IMR-90 (cell line): ENCODE data around the gene BCAS4. TPM values are rescaled to one million over a fixed set of nuclear protein-coding genes. Genes with fewer than 3 reads are reported as not detected.
A peak's percentile ranks its signal among the peaks of the same experiment; 100 is the strongest.

Source experiments
- ATAC-seq: fragments of 200-7000 bp; cut with Tn5 transposase; 2 replicates; pipeline ENCODE4 v1.9.1; 2020; ENCODE audit warnings: low read depth, mild to moderate bottlenecking, moderate library complexity
- BruUV-seq: library from RNA; stranded (reverse); fragments of 400-500 nt; replicated peaks from 2 replicates; lab custom pipeline; 2021; lab: Mats Ljungman, UMichigan
- CTCF ChIA-PET: fragments of 300-600 bp; formaldehyde crosslinking; extraction: SDS; loops from one replicate; lab custom pipeline; 2021; ENCODE audit warnings: antibody characterized with exemption; lab: Yijun Ruan, JAX
- POLR2A ChIA-PET: fragments of 300-600 bp; sonication (Branson Sonifier 250); formaldehyde crosslinking; loops from one replicate; lab custom pipeline; 2022; ENCODE audit warnings: antibody characterized with exemption; ENCODE audit not compliant: unreplicated experiment; lab: Charles Lee
- DNase-seq: peaks from one replicate; pipeline ENCODE4 v3.0.0; 2013
- H2AFZ ChIP-seq: replicated peaks from 2 replicates; pipeline ENCODE3; 2013; ENCODE audit warnings: low read length, mild to moderate bottlenecking; ENCODE audit not compliant: poor library complexity
- H2AK5ac ChIP-seq: 2 replicates; pipeline ENCODE4 v1.6.1; 2013; ENCODE audit warnings: low read depth, low read length, inconsistent platforms
- H2AK9ac ChIP-seq: replicated peaks from 2 replicates; pipeline ENCODE3; 2013; ENCODE audit warnings: mild to moderate bottlenecking, low read depth, low read length, moderate library complexity; ENCODE audit not compliant: poor library complexity
- H2BK120ac ChIP-seq: 2 replicates; pipeline ENCODE4 v1.6.1; 2013; ENCODE audit warnings: low read depth, low read length, inconsistent platforms
- H2BK15ac ChIP-seq: 3 replicates; pipeline ENCODE4 v1.6.1; 2013; ENCODE audit warnings: low read depth, low read length, inconsistent platforms
- H2BK20ac ChIP-seq: 2 replicates; pipeline ENCODE4 v1.6.1; 2013; ENCODE audit warnings: low read depth, mild to moderate bottlenecking, inconsistent platforms, low read length, moderate library complexity
- H2BK5ac ChIP-seq: 2 replicates; pipeline ENCODE4 v1.6.1; 2013; ENCODE audit warnings: mild to moderate bottlenecking, low read depth, low read length, inconsistent platforms; ENCODE audit not compliant: poor library complexity, severe bottlenecking
- H3K14ac ChIP-seq: replicated peaks from 2 replicates; pipeline ENCODE4 v1.6.1; 2013; ENCODE audit warnings: low read depth, low read length, inconsistent platforms
- H3K18ac ChIP-seq: 2 replicates; pipeline ENCODE4 v1.6.1; 2013; ENCODE audit warnings: low read depth, low read length, control low read depth
- H3K23ac ChIP-seq: 2 replicates; pipeline ENCODE4 v1.6.1; 2013; ENCODE audit warnings: low read depth, low read length, inconsistent platforms
- H3K27ac ChIP-seq: 2 replicates; pipeline ENCODE4 v1.5.1; 2013; ENCODE audit warnings: mild to moderate bottlenecking, control low read depth, low read length; ENCODE audit not compliant: insufficient read depth
- H3K27me3 ChIP-seq: 2 replicates; pipeline ENCODE4 v1.6.1; 2013; ENCODE audit warnings: low read length; ENCODE audit not compliant: control insufficient read depth, insufficient read depth
- H3K36me3 ChIP-seq: 2 replicates; pipeline ENCODE4 v1.6.1; 2013; ENCODE audit warnings: low read length, mixed read lengths; ENCODE audit not compliant: control insufficient read depth, insufficient read depth
- H3K4ac ChIP-seq: 2 replicates; pipeline ENCODE4 v1.6.1; 2013; ENCODE audit warnings: low read depth, low read length, inconsistent platforms
- H3K4me1 ChIP-seq: 2 replicates; pipeline ENCODE4 v1.6.1; 2013; ENCODE audit warnings: low read length, mixed read lengths; ENCODE audit not compliant: control insufficient read depth, insufficient read depth
- H3K4me2 ChIP-seq: 2 replicates; pipeline ENCODE4 v1.6.1; 2013; ENCODE audit warnings: low read depth, mild to moderate bottlenecking, control low read depth, low read length, moderate library complexity
- H3K4me3 ChIP-seq: 2 replicates; pipeline ENCODE4 v1.5.1; 2013; ENCODE audit warnings: low read depth, mild to moderate bottlenecking, control low read depth, low read length, moderate library complexity; ENCODE audit not compliant: insufficient read depth
- H3K56ac ChIP-seq: 2 replicates; pipeline ENCODE4 v1.6.1; 2013; ENCODE audit warnings: low read length, inconsistent platforms; ENCODE audit not compliant: insufficient read depth; ENCODE audit errors: extremely low read depth
- H3K79me1 ChIP-seq, 2 experiments: 2 replicates each; pipeline ENCODE4 v1.6.1; 2013; ENCODE audit warnings: low read length in 2 of 2, inconsistent platforms in 1 of 2, low read depth in 1 of 2
- H3K9ac ChIP-seq: 2 replicates; pipeline ENCODE4 v1.6.1; 2013; ENCODE audit warnings: low read depth, low read length, control low read depth
- H3K9me1 ChIP-seq: 2 replicates; pipeline ENCODE4 v1.6.1; 2013; ENCODE audit warnings: low read length, inconsistent platforms; ENCODE audit not compliant: insufficient read depth
- H3K9me3 ChIP-seq: 2 replicates; pipeline ENCODE4 v1.6.1; 2013; ENCODE audit warnings: low read length; ENCODE audit not compliant: control insufficient read depth, insufficient read depth
- H4K20me1 ChIP-seq: 2 replicates; pipeline ENCODE4 v1.6.1; 2013; ENCODE audit warnings: low read length, inconsistent platforms; ENCODE audit not compliant: insufficient read depth
- H4K5ac ChIP-seq: 2 replicates; pipeline ENCODE4 v1.6.1; 2013; ENCODE audit warnings: mild to moderate bottlenecking, low read depth, low read length, control low read depth
- H4K8ac ChIP-seq, 2 experiments: 2 replicates each; pipeline ENCODE4 v1.6.1; 2013; ENCODE audit warnings: low read depth in 2 of 2, low read length in 2 of 2, control low read depth in 1 of 2, inconsistent platforms in 1 of 2
- H4K91ac ChIP-seq: 2 replicates; pipeline ENCODE4 v1.6.1; 2013; ENCODE audit warnings: low read depth, low read length, inconsistent platforms; ENCODE audit not compliant: insufficient read depth
- BHLHE40 ChIP-seq: fragments of 150-350 bp; IDR thresholded peaks from 2 replicates; pipeline ENCODE4 v1.6.1; 2016; ENCODE audit warnings: mild to moderate bottlenecking, low read depth, low read length
- CEBPB ChIP-seq: IDR thresholded peaks from 2 replicates; pipeline ENCODE4 v1.6.1; 2012; ENCODE audit warnings: low read depth, low read length, improper control_type of control experiment
- CHD1 ChIP-seq: IDR thresholded peaks from 2 replicates; pipeline ENCODE4 v1.6.1; 2012; ENCODE audit warnings: low read depth, low read length, improper control_type of control experiment
- NFE2L2 ChIP-seq: fragments of 150-350 bp; IDR thresholded peaks from 2 replicates; pipeline ENCODE4 v1.6.1; 2016; ENCODE audit warnings: low read depth, mild to moderate bottlenecking, low read length
- POLR2A ChIP-seq: IDR thresholded peaks from 2 replicates; pipeline ENCODE4 v1.6.1; 2012; ENCODE audit warnings: mild to moderate bottlenecking, low read depth, low read length
- WGBS, 2 experiments: methylation state at CpG; one replicate each; pipeline versions ENCODE4 v1.1.5 to v1.1.7; 2013; ENCODE audit warnings: missing lambda C conversion rate in 2 of 2; ENCODE audit not compliant: insufficient read length in 1 of 2; ENCODE audit errors: extremely low coverage in 2 of 2; 5-methylcytosine and 5-hydroxymethylcytosine counted together
- dilution Hi-C: fragments of 300-500 bp; cut with HindIII; formaldehyde crosslinking; loops from one replicate; pipeline ENCODE4 v1.14.3; 2018; ENCODE audit warnings: low sequenced_read_pairs; ENCODE audit not compliant: unreplicated experiment
- in situ Hi-C: fragments of 300-500 bp; cut with MboI; formaldehyde crosslinking; loops from 3 replicates; pipeline ENCODE4 v1.14.3; 2019; ENCODE audit warnings: low sequenced_read_pairs, inconsistent platforms, mixed read lengths
- intact Hi-C: fragments of 100-400 bp; cut with micrococcal nuclease; formaldehyde crosslinking; loops from 2 replicates; pipeline ENCODE4 v1.10.0; 2022
- polyA plus RNA-seq, 3 experiments: library from polyadenylated mRNA; depleted of rRNA; stranded (reverse); fragments of >200 nt; gene quantifications; 2 replicates each; pipeline ENCODE4 v1.2.3, GENCODE V29; 2012; ENCODE audit warnings: low replicate concordance in 1 of 3
- total RNA-seq: library from RNA; depleted of rRNA; stranded (reverse); fragments of >200 nt; gene quantifications from 2 replicates; pipeline ENCODE4 v1.2.3, GENCODE V29; 2012
- TF ChIP-seq, protein P1 (sequence below): fragments of 150-350 bp; IDR thresholded peaks from 2 replicates; pipeline ENCODE4 v1.6.1; 2017; ENCODE audit warnings: mild to moderate bottlenecking, antibody characterized with exemption, low read length, low read depth
- TF ChIP-seq, protein P2 (sequence below): conservative IDR thresholded peaks from 2 replicates; pipeline ENCODE4 v1.5.1; 2012; ENCODE audit warnings: mild to moderate bottlenecking, low read depth, low read length, improper control_type of control experiment
- TF ChIP-seq, protein P3 (sequence below): fragments of 150-350 bp; IDR thresholded peaks from 2 replicates; pipeline ENCODE4 v1.6.1; 2016; ENCODE audit warnings: low read depth, mild to moderate bottlenecking, low read length, moderate library complexity, borderline replicate concordance

BCAS4 gene
- total and polyA plus RNA-seq, 2 of the 4 experiments (the other 2 are of a cell fraction): 42.7 to 47.5 TPM

DNA sequence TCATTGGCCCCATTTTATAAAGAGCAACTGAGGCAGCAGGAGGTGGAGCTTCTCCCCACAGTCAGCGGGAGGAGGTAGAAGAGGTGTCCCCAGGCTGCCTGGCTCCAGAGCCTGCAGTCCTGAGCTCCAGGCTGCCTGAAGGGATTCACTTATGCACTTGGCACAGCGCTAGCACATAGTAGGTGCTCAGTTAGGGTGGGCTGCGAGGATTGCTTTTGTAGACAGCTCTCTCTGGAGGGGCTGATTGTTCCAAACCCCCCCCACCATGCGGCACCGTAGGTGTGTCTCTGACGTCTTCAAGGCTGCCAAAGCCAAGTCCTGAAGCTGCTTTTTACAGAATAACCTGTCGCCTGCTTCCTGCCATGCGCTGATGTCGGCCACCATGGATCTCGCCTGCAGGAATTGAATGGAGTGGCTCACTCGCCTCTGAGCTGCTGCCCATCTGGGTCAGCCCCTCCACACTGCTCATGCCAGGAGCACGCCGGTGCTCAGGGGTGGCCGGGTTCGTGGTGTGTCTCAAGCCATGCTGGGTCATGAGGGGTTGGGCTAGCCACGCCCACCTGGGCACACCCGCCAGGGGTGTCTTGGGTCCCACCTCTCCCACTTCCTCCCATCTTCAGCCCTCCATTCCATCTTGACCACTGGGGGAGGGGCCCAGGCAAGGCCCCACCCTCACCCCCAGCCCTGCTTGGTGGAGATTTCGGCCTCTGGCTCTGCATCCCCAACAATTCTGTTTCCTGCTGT lies 59.8 kb downstream of the BCAS4 start (continued):
- TF ChIP-seq CHD1: no peak

DNA sequence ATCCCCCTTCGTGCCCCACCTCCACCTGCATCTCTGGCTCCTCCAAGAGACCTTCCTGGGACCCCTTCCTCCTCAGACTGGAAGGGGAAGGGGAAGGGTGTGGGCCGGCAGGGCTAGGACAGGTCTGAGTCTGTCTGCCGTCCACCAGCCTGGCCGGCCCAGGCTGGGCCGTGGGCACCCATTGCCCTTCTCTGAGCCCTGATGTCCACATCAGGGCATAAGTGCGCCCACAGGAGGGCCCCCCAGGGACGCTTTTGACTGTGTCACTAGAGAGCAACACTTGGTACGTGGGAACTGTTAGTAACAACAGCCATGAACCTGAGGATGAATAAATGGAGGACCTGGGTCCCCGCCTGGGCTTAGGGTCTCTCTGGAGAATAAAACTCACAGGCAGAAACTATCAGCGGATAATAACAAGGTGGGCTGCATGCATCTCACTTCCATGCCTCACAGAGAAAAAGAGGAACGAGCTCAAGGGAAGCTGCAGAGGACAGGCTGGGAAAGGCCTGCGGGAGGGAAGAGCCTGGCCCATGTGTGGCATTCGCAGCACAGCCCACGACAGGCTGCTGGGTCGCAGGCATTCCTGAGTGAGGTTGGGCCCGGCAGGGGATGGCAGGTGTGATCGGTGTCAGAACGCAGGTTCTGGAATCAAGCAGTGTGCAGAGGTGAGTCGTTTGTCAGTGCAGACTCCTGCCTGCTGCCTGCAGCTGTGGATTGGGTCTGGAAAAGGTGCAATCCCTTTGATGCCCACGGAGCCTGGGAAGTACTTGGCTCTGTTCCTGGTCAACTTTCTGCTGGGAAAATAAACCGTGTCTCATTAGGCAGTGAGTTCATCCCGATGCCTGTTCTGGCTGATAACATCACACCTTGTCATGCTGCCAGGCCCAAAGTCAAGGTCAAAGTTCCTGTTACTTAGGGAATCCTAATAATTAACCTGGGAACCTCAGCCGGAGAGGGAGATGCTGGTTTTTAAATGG lies 60.9 kb downstream of the BCAS4 start:
- intact Hi-C loops: no loop called here
- peak overlapping the region; percentile 13 for H2AK9ac ChIP-seq
- 0 out of 2 replicates have a peak, but pooled peaks cover 7% of the 10 kb centered on the region for H4K20me1 ChIP-seq
- H3K4me3 ChIP-seq: no peak overlapping the region
- no peak overlapping the region for H2BK5ac ChIP-seq
- H3K9me1 ChIP-seq: 0 out of 2 replicates have a peak, but pooled peaks cover 3% of the 10 kb centered on the region
- WGBS, 2 experiments: 25% methylated on average over 7 of the region's 23 CpGs; no CpG with 5 or more reads in 1 of the 2 experiments
- ChIA-PET POLR2A (no interaction called here), CTCF (no interaction called here)
- H3K14ac ChIP-seq: no peak overlapping the region
- DNase-seq (peak; percentile 49), ATAC-seq (peak; percentile 51; the same call in 1 of the 2 replicates)
- H3K4me1 ChIP-seq: peaks cover 5% of the 10 kb centered on the region; the same call in 1 of the 2 replicates
- dilution Hi-C loops: no loop called here
- no peak overlapping the region for H4K91ac ChIP-seq
- H3K4me2 ChIP-seq: no peak overlapping the region
- no peak overlapping the region for H3K9ac ChIP-seq
- no peaks in the 10 kb centered on the region for H3K27me3 ChIP-seq
- no peak overlapping the region for H2BK15ac ChIP-seq
- peak overlapping the region; percentile 63 for H2AFZ ChIP-seq
- H3K9me3 ChIP-seq: no peaks in the 10 kb centered on the region
- H3K4ac ChIP-seq: no peak overlapping the region
- no peak overlapping the region for H2BK120ac ChIP-seq
- H2BK20ac ChIP-seq: no peak overlapping the region
- no peak overlapping the region for H3K18ac ChIP-seq
- no peak overlapping the region for H4K5ac ChIP-seq
- in situ Hi-C loops: no loop called here
- no TSS peak for BruUV-seq
- no peak overlapping the region for H3K23ac ChIP-seq
- H2AK5ac ChIP-seq: no peak overlapping the region
- H3K79me1 ChIP-seq: peaks cover 0 to 5% of the 10 kb centered on the region in 2 experiments; a peak in 2 of 4 replicates
- H3K27ac ChIP-seq: no peak overlapping the region
- no peak overlapping the region for H3K56ac ChIP-seq
- TF ChIP-seq CHD1 (no peak), BHLHE40 (no peak), NFE2L2 (no peak), POLR2A (no peak), CEBPB (no peak)
- TF ChIP-seq, protein P1, sequence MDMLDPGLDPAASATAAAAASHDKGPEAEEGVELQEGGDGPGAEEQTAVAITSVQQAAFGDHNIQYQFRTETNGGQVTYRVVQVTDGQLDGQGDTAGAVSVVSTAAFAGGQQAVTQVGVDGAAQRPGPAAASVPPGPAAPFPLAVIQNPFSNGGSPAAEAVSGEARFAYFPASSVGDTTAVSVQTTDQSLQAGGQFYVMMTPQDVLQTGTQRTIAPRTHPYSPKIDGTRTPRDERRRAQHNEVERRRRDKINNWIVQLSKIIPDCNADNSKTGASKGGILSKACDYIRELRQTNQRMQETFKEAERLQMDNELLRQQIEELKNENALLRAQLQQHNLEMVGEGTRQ: no peak
- TF ChIP-seq, protein P2, sequence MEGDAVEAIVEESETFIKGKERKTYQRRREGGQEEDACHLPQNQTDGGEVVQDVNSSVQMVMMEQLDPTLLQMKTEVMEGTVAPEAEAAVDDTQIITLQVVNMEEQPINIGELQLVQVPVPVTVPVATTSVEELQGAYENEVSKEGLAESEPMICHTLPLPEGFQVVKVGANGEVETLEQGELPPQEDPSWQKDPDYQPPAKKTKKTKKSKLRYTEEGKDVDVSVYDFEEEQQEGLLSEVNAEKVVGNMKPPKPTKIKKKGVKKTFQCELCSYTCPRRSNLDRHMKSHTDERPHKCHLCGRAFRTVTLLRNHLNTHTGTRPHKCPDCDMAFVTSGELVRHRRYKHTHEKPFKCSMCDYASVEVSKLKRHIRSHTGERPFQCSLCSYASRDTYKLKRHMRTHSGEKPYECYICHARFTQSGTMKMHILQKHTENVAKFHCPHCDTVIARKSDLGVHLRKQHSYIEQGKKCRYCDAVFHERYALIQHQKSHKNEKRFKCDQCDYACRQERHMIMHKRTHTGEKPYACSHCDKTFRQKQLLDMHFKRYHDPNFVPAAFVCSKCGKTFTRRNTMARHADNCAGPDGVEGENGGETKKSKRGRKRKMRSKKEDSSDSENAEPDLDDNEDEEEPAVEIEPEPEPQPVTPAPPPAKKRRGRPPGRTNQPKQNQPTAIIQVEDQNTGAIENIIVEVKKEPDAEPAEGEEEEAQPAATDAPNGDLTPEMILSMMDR: no peak
- TF ChIP-seq, protein P3, sequence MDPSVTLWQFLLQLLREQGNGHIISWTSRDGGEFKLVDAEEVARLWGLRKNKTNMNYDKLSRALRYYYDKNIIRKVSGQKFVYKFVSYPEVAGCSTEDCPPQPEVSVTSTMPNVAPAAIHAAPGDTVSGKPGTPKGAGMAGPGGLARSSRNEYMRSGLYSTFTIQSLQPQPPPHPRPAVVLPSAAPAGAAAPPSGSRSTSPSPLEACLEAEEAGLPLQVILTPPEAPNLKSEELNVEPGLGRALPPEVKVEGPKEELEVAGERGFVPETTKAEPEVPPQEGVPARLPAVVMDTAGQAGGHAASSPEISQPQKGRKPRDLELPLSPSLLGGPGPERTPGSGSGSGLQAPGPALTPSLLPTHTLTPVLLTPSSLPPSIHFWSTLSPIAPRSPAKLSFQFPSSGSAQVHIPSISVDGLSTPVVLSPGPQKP: no peak
- no peak overlapping the region for H4K8ac ChIP-seq
- H3K36me3 ChIP-seq: no peaks in the 10 kb centered on the region
